CD14-positive monocyte (primary cell): ENCODE results near the gene HDAC6. TPM values are rescaled to one million over a fixed set of nuclear protein-coding genes. Genes with fewer than 3 reads are reported as not detected.
A peak's percentile ranks its signal among the peaks of the same experiment; 100 is the strongest.

Experiments
- DNase-seq, 3 donors: peaks; one replicate each; pipeline ENCODE4 v3.0.0-alpha.2; 2011 to 2022
- H2AFZ ChIP-seq: 2 replicates; pipeline ENCODE4 v1.6.0; 2012; ENCODE audit warnings: mild to moderate bottlenecking, low read depth, low read length, inconsistent platforms; ENCODE audit not compliant: insufficient read depth, poor library complexity, severe bottlenecking
- H3K27ac ChIP-seq, 2 donors: 1 replicate in 1 of 2; 2 replicates in 1 of 2; pipeline ENCODE4 v1.5.1; 2012 to 2013; ENCODE audit warnings: low read length in 2 of 2, control low read depth in 1 of 2, inconsistent platforms in 1 of 2, low read depth in 1 of 2, mild to moderate bottlenecking in 1 of 2
- H3K27me3 ChIP-seq, 2 donors: one replicate each; pipeline versions ENCODE4 v1.6.0 to v1.6.1; 2011 to 2013; ENCODE audit warnings: low read length in 2 of 2; ENCODE audit not compliant: control insufficient read depth in 2 of 2, insufficient read depth in 2 of 2
- H3K36me3 ChIP-seq, 2 donors: replicated peaks in 1 of 2; 1 replicate in 1 of 2; 2 replicates in 1 of 2; pipeline versions ENCODE4 v1.5.1 to v1.6.1; 2012 to 2013; ENCODE audit warnings: low read length in 2 of 2, control low read depth in 1 of 2, inconsistent platforms in 1 of 2, mild to moderate bottlenecking in 1 of 2; ENCODE audit not compliant: insufficient read depth in 2 of 2, control insufficient read depth in 1 of 2
- H3K4me1 ChIP-seq, 2 donors: 1 replicate in 1 of 2; 2 replicates in 1 of 2; pipeline versions ENCODE4 v1.5.1 to v1.6.1; 2012 to 2013; ENCODE audit warnings: low read length in 2 of 2, control low read depth in 1 of 2, inconsistent platforms in 1 of 2, mild to moderate bottlenecking in 1 of 2, moderate library complexity in 1 of 2; ENCODE audit not compliant: insufficient read depth in 2 of 2, control insufficient read depth in 1 of 2
- H3K4me2 ChIP-seq: replicated peaks from 2 replicates; pipeline ENCODE3; 2012; ENCODE audit warnings: low read length, moderate library complexity, mild to moderate bottlenecking; ENCODE audit not compliant: poor library complexity, severe bottlenecking; ENCODE audit errors: extremely low read depth
- H3K4me3 ChIP-seq, 3 experiments: fragments of 200-600 bp in 1 of 3; sonication (generic) in 1 of 3; replicated peaks in 1 of 3; 1 replicate in 2 of 3; 2 replicates in 1 of 3; pipeline ENCODE4 v1.5.1; 2011 to 2013; ENCODE audit warnings: low read length in 3 of 3, mild to moderate bottlenecking in 3 of 3, control low read depth in 2 of 3, low read depth in 2 of 3, inconsistent platforms in 1 of 3, moderate library complexity in 1 of 3
- H3K79me2 ChIP-seq: 2 replicates; pipeline ENCODE4 v1.6.0; 2012; ENCODE audit warnings: mild to moderate bottlenecking, control low read depth, inconsistent platforms, low read length, moderate library complexity; ENCODE audit not compliant: insufficient read depth
- H3K9ac ChIP-seq: 2 replicates; pipeline ENCODE4 v1.6.0; 2017; ENCODE audit warnings: low read length, mild to moderate bottlenecking; ENCODE audit not compliant: insufficient read depth, poor library complexity, severe bottlenecking
- H3K9me3 ChIP-seq, 2 donors: replicated peaks in 1 of 2; 1 replicate in 1 of 2; 2 replicates in 1 of 2; pipeline versions ENCODE4 v1.5.1 to v1.6.1; 2012 to 2013; ENCODE audit warnings: low read length in 2 of 2, control low read depth in 1 of 2; ENCODE audit not compliant: control insufficient read depth in 1 of 2, insufficient read depth in 1 of 2
- H4K20me1 ChIP-seq: 2 replicates; pipeline ENCODE4 v1.6.0; 2012; ENCODE audit warnings: mild to moderate bottlenecking, low read length, control low read depth, moderate library complexity; ENCODE audit not compliant: insufficient read depth
- H3K27ac Mint-ChIP-seq, 7 donors: one replicate each; pipeline ENCODE4 v1.8.0; 2020; ENCODE audit warnings: mild to moderate bottlenecking in 7 of 7, mixed read lengths in 7 of 7, moderate library complexity in 6 of 7, inconsistent platforms in 2 of 7
- H3K27me3 Mint-ChIP-seq, 3 donors: one replicate each; pipeline ENCODE4 v1.8.0; 2021 to 2022; ENCODE audit warnings: low read depth in 3 of 3, mild to moderate bottlenecking in 3 of 3, mixed read lengths in 3 of 3, moderate library complexity in 3 of 3, inconsistent platforms in 1 of 3
- H3K36me3 Mint-ChIP-seq, 2 donors: one replicate each; pipeline ENCODE4 v1.8.0; 2020; ENCODE audit warnings: mixed read lengths in 2 of 2, inconsistent platforms in 1 of 2, mild to moderate bottlenecking in 1 of 2
- H3K4me1 Mint-ChIP-seq: one replicate; pipeline ENCODE4 v1.8.0; 2020; ENCODE audit warnings: mild to moderate bottlenecking, mixed read lengths
- H3K4me3 Mint-ChIP-seq, 2 donors: one replicate each; pipeline ENCODE4 v1.8.0; 2020; ENCODE audit warnings: mild to moderate bottlenecking in 2 of 2, mixed read lengths in 2 of 2, moderate library complexity in 1 of 2
- H3K9me3 Mint-ChIP-seq, 7 donors: one replicate each; pipeline ENCODE4 v1.8.0; 2020 to 2022; ENCODE audit warnings: mixed read lengths in 7 of 7, mild to moderate bottlenecking in 6 of 7, moderate library complexity in 6 of 7, inconsistent platforms in 2 of 7
- CTCF ChIP-seq: fragments of 200-600 bp; IDR thresholded peaks from one replicate; pipeline ENCODE4 v1.8.0; 2022; ENCODE audit warnings: antibody characterized with exemption, mild to moderate bottlenecking
- whole genome bisulfite sequencing: methylation state at CpG from one replicate; pipeline ENCODE4 v1.1.5; 2013; ENCODE audit warnings: missing lambda C conversion rate; ENCODE audit not compliant: insufficient coverage; 5-methylcytosine and 5-hydroxymethylcytosine counted together
- intact Hi-C, 2 donors: fragments of 100-400 bp; cut with micrococcal nuclease; formaldehyde crosslinking; loops; one replicate each; pipeline versions ENCODE4 v1.15.0 to v1.15.1; 2023
- polyA plus RNA-seq, 3 donors: library from polyadenylated mRNA; depleted of rRNA in 1 of 3; unstranded in 2 of 3; stranded (reverse) in 1 of 3; fragments of 300-500 nt in 2 of 3; fragments of >200 nt in 1 of 3; fragmentation: Illumina TruSeq in 2 of 3; gene quantifications; 1 replicate in 2 of 3; 2 replicates in 1 of 3; pipeline ENCODE4 v1.2.3, GENCODE V29; 2012 to 2021

HDAC6 gene
- polyA plus RNA-seq, 3 donors: 12.7 to 67.0 (median 19.7) TPM

- no peaks in the 10 kb centered on the region for H3K79me2 ChIP-seq
- no peaks in the 10 kb centered on the region for H3K4me1 ChIP-seq
- no peak for DNase-seq
- Mint-ChIP-seq H3K27ac (no peak overlapping the region), H3K9me3 (peaks cover 0 to 34% (median 18%) of the 10 kb centered on the region in 7 donors), H3K27me3 (peaks cover 42 to 63% (median 47%) of the 10 kb centered on the region in 3 donors), H3K4me3 (peak overlapping the region in 1 of 2 donors; percentile 68), H3K4me1 (peaks cover 9% of the 10 kb centered on the region), H3K36me3 (peaks cover 27 to 28% of the 10 kb centered on the region in 2 donors)
- no peaks in the 10 kb centered on the region for H4K20me1 ChIP-seq
- H3K9ac ChIP-seq: no peak overlapping the region
- intact Hi-C loops: no loop called here
- no peak overlapping the region for H3K4me2 ChIP-seq
- peaks cover 1 to 38% of the 10 kb centered on the region in 2 donors for H3K27me3 ChIP-seq
- no CpG with 5 or more reads among the region's 4 CpGs for WGBS
- no peak overlapping the region for H3K4me3 ChIP-seq
- H3K9me3 ChIP-seq: no peaks in the 10 kb centered on the region
- TF ChIP-seq CTCF: no peak
- no peak overlapping the region for H2AFZ ChIP-seq
- H3K27ac ChIP-seq: no peak overlapping the region
- H3K36me3 ChIP-seq: peaks cover 15 to 21% of the 10 kb centered on the region in 2 donors
Measured at GRCh38 chrX:48827654-48827968, 25.7 kb downstream of the HDAC6 start.

- 100% methylated on average over 9 of the region's 24 CpGs for WGBS
- H3K4me3 Mint-ChIP-seq: no peak overlapping the region
- peaks cover 53 to 79% (median 63%) of the 10 kb centered on the region in 3 donors for H3K27me3 Mint-ChIP-seq
- H3K27ac Mint-ChIP-seq: no peak overlapping the region
- H3K27ac ChIP-seq: no peak overlapping the region
- peaks cover 9% of the 10 kb centered on the region for H3K4me1 Mint-ChIP-seq
- no peak overlapping the region for H3K9ac ChIP-seq
- no peak overlapping the region for H2AFZ ChIP-seq
- TF ChIP-seq CTCF: no peak
- intact Hi-C loops: no loop called here
- peaks cover 0 to 32% (median 18%) of the 10 kb centered on the region in 7 donors for H3K9me3 Mint-ChIP-seq
- H4K20me1 ChIP-seq: no peaks in the 10 kb centered on the region
- peaks cover 9 to 53% of the 10 kb centered on the region in 2 donors for H3K27me3 ChIP-seq
- no peak for DNase-seq
- no peak overlapping the region for H3K4me2 ChIP-seq
- peaks cover under 1 to 6% of the 10 kb centered on the region in 2 donors for H3K36me3 ChIP-seq
- no peaks in the 10 kb centered on the region for H3K4me1 ChIP-seq
- no peak overlapping the region for H3K4me3 ChIP-seq
- no peaks in the 10 kb centered on the region for H3K79me2 ChIP-seq
- no peaks in the 10 kb centered on the region for H3K9me3 ChIP-seq
- H3K36me3 Mint-ChIP-seq: peaks cover 13 to 16% of the 10 kb centered on the region in 2 donors
Measured at GRCh38 chrX:48829016-48829735, 27.3 kb downstream of the HDAC6 start.
